PFSK-1 (cell line): Measurements from ENCODE around the gene CDH2.

Experiments used
- POLR2AphosphoS5 ChIP-seq: IDR thresholded peaks from 2 replicates; pipeline ENCODE4 v1.6.1; 2012; ENCODE audit warnings: low read depth, mild to moderate bottlenecking, control low read depth, low read length, moderate library complexity
- REST ChIP-seq, 2 experiments: IDR thresholded peaks; 2 replicates each; pipeline versions ENCODE4 v1.6.1 to v1.8.0; 2011 to 2012; ENCODE audit warnings: low read depth in 2 of 2, low read length in 2 of 2, control low read depth in 1 of 2, inconsistent platforms in 1 of 2, mild to moderate bottlenecking in 1 of 2, moderate library complexity in 1 of 2; ENCODE audit not compliant: insufficient read depth in 1 of 2
- SIN3A ChIP-seq: IDR thresholded peaks from 2 replicates; pipeline ENCODE4 v1.6.1; 2012; ENCODE audit warnings: mild to moderate bottlenecking, low read length, moderate library complexity, borderline replicate concordance; ENCODE audit not compliant: insufficient read depth

- TF ChIP-seq SIN3A: no peak
- no peak for TF ChIP-seq REST (IDR thresholded peaks at IDR 0.05; ENCODE audit: insufficient read depth in 1 of 2, low read depth in 2 of 2, low read length in 2 of 2)
- no peak for TF ChIP-seq POLR2AphosphoS5
Measured at GRCh38 chr18:28078298-28078697, 98.6 kb downstream of the CDH2 start.
